ENCODE measurements around the gene CPE.

DNA sequence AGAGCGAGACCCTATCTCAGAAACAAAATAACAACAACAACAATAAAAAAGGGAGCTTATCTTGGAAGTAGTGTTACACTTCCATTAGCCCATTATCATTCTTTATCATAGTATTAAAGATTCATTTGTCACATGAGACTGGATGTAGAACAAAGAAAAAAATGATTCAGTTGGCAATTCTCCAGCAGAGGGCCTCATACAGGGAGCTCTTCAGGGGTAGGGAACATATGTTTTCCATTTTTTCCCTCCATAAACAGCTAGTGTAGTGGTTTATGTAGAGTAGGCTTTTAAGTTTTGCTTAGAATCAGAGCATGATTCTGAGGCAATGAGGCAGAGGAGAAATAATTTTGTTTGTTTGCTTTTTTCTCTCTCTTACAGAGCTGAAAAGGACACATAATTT is 5.8 kb downstream of the CPE start:
- TF ChIP-seq, protein P1, sequence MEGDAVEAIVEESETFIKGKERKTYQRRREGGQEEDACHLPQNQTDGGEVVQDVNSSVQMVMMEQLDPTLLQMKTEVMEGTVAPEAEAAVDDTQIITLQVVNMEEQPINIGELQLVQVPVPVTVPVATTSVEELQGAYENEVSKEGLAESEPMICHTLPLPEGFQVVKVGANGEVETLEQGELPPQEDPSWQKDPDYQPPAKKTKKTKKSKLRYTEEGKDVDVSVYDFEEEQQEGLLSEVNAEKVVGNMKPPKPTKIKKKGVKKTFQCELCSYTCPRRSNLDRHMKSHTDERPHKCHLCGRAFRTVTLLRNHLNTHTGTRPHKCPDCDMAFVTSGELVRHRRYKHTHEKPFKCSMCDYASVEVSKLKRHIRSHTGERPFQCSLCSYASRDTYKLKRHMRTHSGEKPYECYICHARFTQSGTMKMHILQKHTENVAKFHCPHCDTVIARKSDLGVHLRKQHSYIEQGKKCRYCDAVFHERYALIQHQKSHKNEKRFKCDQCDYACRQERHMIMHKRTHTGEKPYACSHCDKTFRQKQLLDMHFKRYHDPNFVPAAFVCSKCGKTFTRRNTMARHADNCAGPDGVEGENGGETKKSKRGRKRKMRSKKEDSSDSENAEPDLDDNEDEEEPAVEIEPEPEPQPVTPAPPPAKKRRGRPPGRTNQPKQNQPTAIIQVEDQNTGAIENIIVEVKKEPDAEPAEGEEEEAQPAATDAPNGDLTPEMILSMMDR (IDR thresholded peaks at IDR 0.05): no peak
- TF ChIP-seq EP300 (IDR thresholded peaks at IDR 0.05) (no peak), POLR2A (IDR thresholded peaks at IDR 0.05) (no peak)

Measured in tibial nerve (tissue), 4 donors.